Daoy (cell line): ENCODE measurements around the gene CCDC91. TPM values are rescaled to one million over a fixed set of nuclear protein-coding genes. Genes with fewer than 3 reads are reported as not detected.

ENCODE experiments used
- DNase-seq: peaks from one replicate; pipeline ENCODE4 v3.0.0-alpha.2; 2015; ENCODE audit warnings: low read depth
- total RNA-seq: library from RNA; depleted of rRNA; stranded (reverse); fragments of >200 nt; shearing (Covaris generic); gene quantifications from 2 replicates; pipeline ENCODE4 v1.2.3, GENCODE V29; 2014; rRNA removed

CCDC91 gene
- total RNA-seq, 1 experiment from 2014 or later, result 40.1 TPM

DNA sequence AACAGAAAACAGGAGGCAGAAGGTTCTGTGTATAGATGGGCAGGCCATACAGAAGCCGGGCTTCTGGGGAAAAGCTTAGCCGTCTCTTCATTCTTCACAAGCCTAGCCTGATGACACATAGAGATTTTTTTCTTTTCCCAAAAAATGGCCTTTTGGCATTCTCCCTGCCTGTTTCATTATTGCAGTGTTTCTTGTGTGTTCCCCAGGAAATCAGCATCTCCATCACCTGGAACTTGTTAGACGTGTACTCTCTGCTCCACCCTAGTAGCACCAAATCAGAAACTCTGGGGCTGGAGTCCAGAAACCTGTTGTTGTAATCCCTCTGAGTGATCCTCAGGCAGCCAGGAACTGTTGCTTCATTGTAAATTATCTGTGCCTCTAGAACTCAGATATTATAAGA, 388.1 kb downstream of the CCDC91 start:
- DNase-seq, result no peak

- DNase-seq, result no peak
These were observed 388.6 kb downstream of the CCDC91 start for GRCh38 chr12:28578833-28579252.

DNA sequence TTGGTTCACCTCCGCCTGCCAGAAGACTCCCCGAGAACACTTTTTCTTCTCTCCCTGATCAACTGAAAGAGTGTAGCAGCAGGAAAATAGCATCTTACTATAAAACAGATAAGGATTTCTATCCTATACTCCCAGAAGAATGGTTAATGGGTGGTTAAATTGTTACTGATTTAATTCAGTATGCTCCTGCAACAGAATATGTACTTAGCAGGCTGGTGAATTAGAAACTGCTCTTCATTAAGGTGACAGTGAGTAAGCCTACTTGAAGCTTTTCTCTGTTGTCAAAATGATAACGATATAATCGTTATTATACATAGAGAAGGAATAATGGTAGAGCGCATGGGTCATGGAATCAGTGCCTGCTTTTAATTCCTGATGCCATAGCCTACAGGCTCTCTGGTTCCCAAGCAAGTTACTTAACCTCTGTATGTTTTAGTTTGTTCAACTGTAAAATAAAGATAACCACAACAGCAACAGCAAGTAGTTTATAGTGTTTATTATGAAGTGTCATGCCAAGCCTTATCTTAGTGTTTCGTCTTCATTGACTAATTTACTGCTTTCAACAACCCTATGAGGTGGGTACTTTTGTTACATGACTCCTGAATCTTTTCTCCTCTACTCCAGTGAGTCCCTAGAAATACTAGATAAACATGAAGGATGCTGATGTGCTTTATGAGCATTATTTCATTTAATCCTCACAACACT, 392.6 kb downstream of the CCDC91 start:
- DNase-seq, result no peak

- peak; percentile 88 for DNase-seq
These were observed 393.5 kb downstream of the CCDC91 start for GRCh38 chr12:28583701-28584261.

DNA sequence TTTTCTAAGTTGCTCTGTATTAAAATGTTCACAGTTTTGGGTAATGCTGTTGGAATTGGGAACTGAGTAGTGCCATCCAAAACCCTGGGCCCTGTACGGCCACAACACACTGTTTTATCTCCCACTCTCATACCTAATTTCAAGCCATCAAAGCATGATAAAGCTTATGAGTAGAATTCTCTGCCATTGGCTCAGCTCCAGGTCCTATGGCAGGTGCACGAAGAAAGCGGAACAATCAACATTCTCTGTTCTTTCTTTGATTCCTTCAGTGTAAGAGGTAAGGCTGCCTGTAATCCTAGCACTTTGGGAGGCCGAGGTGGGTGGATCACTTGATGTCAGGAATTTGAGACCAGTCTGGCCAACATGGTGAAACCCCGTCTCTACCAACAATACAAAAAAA, 394.9 kb downstream of the CCDC91 start:
- no peak for DNase-seq

GRCh38 chr12:28586481-28586880, 396.2 kb downstream of the CCDC91 start:
- DNase-seq, result no peak

DNA sequence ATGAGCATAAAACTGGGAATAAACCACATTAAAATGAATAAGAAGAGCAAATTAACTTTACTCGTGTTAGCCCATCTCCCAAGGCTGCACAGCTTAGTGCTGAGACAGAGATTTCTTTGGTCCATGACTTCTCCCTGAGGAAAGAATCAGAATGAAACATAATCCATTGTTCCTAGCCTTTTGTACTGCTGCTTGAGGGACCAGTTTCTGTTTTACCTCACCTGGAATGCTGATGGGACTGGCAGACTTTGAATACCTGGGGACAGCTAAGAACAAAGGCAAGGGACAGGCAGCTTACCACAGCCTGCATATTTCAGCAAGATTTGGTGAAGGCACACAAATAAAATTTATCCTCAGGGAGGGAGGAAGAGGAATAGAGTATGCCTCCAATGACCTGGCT, 401.6 kb downstream of the CCDC91 start:
- DNase-seq, result no peak

Other genes with a start within 250 kb of the CCDC91 start
- 67.1 and 75.0 TPM in 2 replicates for gene PTHLH, start 217.7 kb upstream of the CCDC91 start, total RNA-seq